DND-41 (cell line): ENCODE measurements around the gene GPATCH2L.

Experiments
- CTCF ChIP-seq: IDR thresholded peaks from 2 replicates; pipeline ENCODE4 v1.5.1; 2012; ENCODE audit warnings: borderline replicate concordance, low read length, moderate library complexity, mild to moderate bottlenecking; ENCODE audit not compliant: poor library complexity, severe bottlenecking; ENCODE audit errors: extremely low read depth
- EZH2 ChIP-seq: IDR thresholded peaks from 3 replicates; pipeline ENCODE4 v1.6.1; 2012; ENCODE audit warnings: borderline replicate concordance, low read depth, mild to moderate bottlenecking, moderate library complexity, low read length, inconsistent platforms; ENCODE audit not compliant: severe bottlenecking

- TF ChIP-seq CTCF (no peak), EZH2 (no peak)
Measured at GRCh38 chr14:76218662-76219061, 66.9 kb downstream of the GPATCH2L start.
